Breast epithelium (tissue), 3 donors: ENCODE results near the gene CEP76.

Experiments
- CTCF ChIP-seq, 3 donors: fragments of 450-650 bp; IDR thresholded peaks; one replicate each; pipeline ENCODE4 v1.5.1; 2016 to 2017; ENCODE audit warnings: antibody characterized with exemption in 3 of 3, mild to moderate bottlenecking in 3 of 3, moderate library complexity in 3 of 3
- POLR2A ChIP-seq: fragments of 450-650 bp; IDR thresholded peaks from one replicate; pipeline ENCODE4 v1.6.1; 2016; ENCODE audit warnings: antibody characterized with exemption, mild to moderate bottlenecking, moderate library complexity
- POLR2AphosphoS5 ChIP-seq, 3 donors: sonication (generic); formaldehyde crosslinking; IDR thresholded peaks; one replicate each; pipeline ENCODE4 v1.6.1; 2017; ENCODE audit warnings: antibody characterized with exemption in 3 of 3

- TF ChIP-seq POLR2AphosphoS5 (IDR thresholded peaks at IDR 0.05) (peak; percentile 9 to 47 (median 25)), CTCF (IDR thresholded peaks at IDR 0.05) (no peak), POLR2A (peak; percentile 58)
Observed at GRCh38 chr18:12702221-12703095, at the start of gene CEP76, which contains the start of gene PSMG2.
